ENCODE results near the gene DHRSX. TPM values are rescaled to one million over a fixed set of nuclear protein-coding genes. Genes with fewer than 3 reads are reported as not detected.
A peak's percentile ranks its signal among the peaks of the same experiment; 100 is the strongest.
"Not testable (repeated sequence)": the region's sequence is repeated elsewhere in the genome, so short reads cannot be mapped to it uniquely, and the experiment has no call there.

Gene DHRSX
- total and polyA plus RNA-seq, 3 experiments from 2014 or later = 21.5 to 26.6 (median 25.3) TPM

GRCh38 chrX:2479420-2479780 is 21.4 kb downstream of the DHRSX start:
- Mint-ChIP-seq H3K36me3 (peaks cover 8 to 16% (median 11%) of the 10 kb centered on the region in 3 donors), H3K27me3 (no peaks in the 10 kb centered on the region)
- POLR2A ChIA-PET = no interaction called here

GRCh38 chrX:2478546-2479419 is 22.0 kb downstream of the DHRSX start:
- Histone ChIP-seq H3K4me3 (ENCODE audit: low read length) (no peak overlapping the region), H3K27ac (ENCODE audit: low read depth, low read length) (no peak overlapping the region), H3K4me1 (ENCODE audit: insufficient read depth, low read length) (no peaks in the 10 kb centered on the region), H3K36me3 (ENCODE audit: insufficient read depth, low read length) (no peaks in the 10 kb centered on the region), H3K27me3 (ENCODE audit: insufficient read depth, low read length, poor library complexity, severe bottlenecking) (no peaks in the 10 kb centered on the region), H3K9me3 (ENCODE audit: low read length) (no peaks in the 10 kb centered on the region)
- no peak overlapping the region for H3K27ac Mint-ChIP-seq
- no peak for DNase-seq
- H3K4me3 Mint-ChIP-seq = no peak overlapping the region
- peaks cover 6 to 42% (median 17%) of the 10 kb centered on the region in 3 donors for H3K4me1 Mint-ChIP-seq
- H3K36me3 Mint-ChIP-seq = peaks cover 8 to 13% (median 11%) of the 10 kb centered on the region in 3 donors
- ChIA-PET CTCF (no interaction called here), POLR2A (no interaction called here)
- peaks cover 0 to 5% (median 4%) of the 10 kb centered on the region in 5 donors for H3K9me3 Mint-ChIP-seq
- H3K27me3 Mint-ChIP-seq = no peaks in the 10 kb centered on the region

More at GRCh38 chrX:2479420-2479780, 21.4 kb downstream of the DHRSX start:
- no peak overlapping the region for H3K4me3 Mint-ChIP-seq
- no peaks in the 10 kb centered on the region for H3K36me3 ChIP-seq (ENCODE audit: insufficient read depth, low read length)
- no peak overlapping the region for H3K27ac ChIP-seq (ENCODE audit: low read depth, low read length)
- no peak overlapping the region for H3K4me3 ChIP-seq (ENCODE audit: low read length)
- no peaks in the 10 kb centered on the region for H3K4me1 ChIP-seq (ENCODE audit: insufficient read depth, low read length)
- CTCF ChIA-PET = no interaction called here
- no peak overlapping the region for H3K27ac Mint-ChIP-seq
- H3K9me3 Mint-ChIP-seq = peaks cover 0 to 5% (median 4%) of the 10 kb centered on the region in 5 donors
- H3K4me1 Mint-ChIP-seq = peaks cover 6 to 37% (median 15%) of the 10 kb centered on the region in 3 donors
- no peak for DNase-seq
- no peaks in the 10 kb centered on the region for H3K27me3 ChIP-seq (ENCODE audit: insufficient read depth, low read length, poor library complexity, severe bottlenecking)
- no peaks in the 10 kb centered on the region for H3K9me3 ChIP-seq (ENCODE audit: low read length)

GRCh38 chrX:2477313-2477712 is 23.5 kb downstream of the DHRSX start:
- H3K27me3 Mint-ChIP-seq; H3K27ac ChIP-seq (ENCODE audit: low read depth, low read length); H3K9me3 Mint-ChIP-seq; POLR2A ChIA-PET; H3K4me3 ChIP-seq (ENCODE audit: low read length); H3K4me3 Mint-ChIP-seq; H3K4me1 ChIP-seq (ENCODE audit: insufficient read depth, low read length); H3K36me3 ChIP-seq (ENCODE audit: insufficient read depth, low read length); H3K27me3 ChIP-seq (ENCODE audit: insufficient read depth, low read length, poor library complexity, severe bottlenecking); DNase-seq; CTCF ChIA-PET; H3K9me3 ChIP-seq (ENCODE audit: low read length): not testable (repeated sequence)
- peak overlapping the region in 1 of 8 donors; percentile 23 for H3K27ac Mint-ChIP-seq
- peaks cover 8 to 11% (median 10%) of the 10 kb centered on the region in 3 donors for H3K36me3 Mint-ChIP-seq
- peaks cover 6 to 47% (median 19%) of the 10 kb centered on the region in 3 donors for H3K4me1 Mint-ChIP-seq

GRCh38 chrX:2474963-2475726 is 25.6 kb downstream of the DHRSX start:
- Histone ChIP-seq H3K4me3 (ENCODE audit: low read length) (no peak overlapping the region), H3K4me1 (ENCODE audit: insufficient read depth, low read length) (no peaks in the 10 kb centered on the region), H3K27me3 (ENCODE audit: insufficient read depth, low read length, poor library complexity, severe bottlenecking) (no peaks in the 10 kb centered on the region), H3K9me3 (ENCODE audit: low read length) (no peaks in the 10 kb centered on the region), H3K27ac (ENCODE audit: low read depth, low read length) (no peak overlapping the region), H3K36me3 (ENCODE audit: insufficient read depth, low read length) (no peaks in the 10 kb centered on the region)
- peaks cover 6 to 47% (median 19%) of the 10 kb centered on the region in 3 donors for H3K4me1 Mint-ChIP-seq
- POLR2A ChIA-PET = no interaction called here
- peaks cover 0 to 5% (median 3%) of the 10 kb centered on the region in 5 donors for H3K9me3 Mint-ChIP-seq
- no peak for DNase-seq
- CTCF ChIA-PET = no interaction called here
- no peak overlapping the region for H3K27ac Mint-ChIP-seq
- no peaks in the 10 kb centered on the region for H3K27me3 Mint-ChIP-seq
- H3K4me3 Mint-ChIP-seq = no peak overlapping the region
- H3K36me3 Mint-ChIP-seq = peaks cover 7 to 11% (median 9%) of the 10 kb centered on the region in 3 donors

GRCh38 chrX:2474280-2474962 is 26.4 kb downstream of the DHRSX start:
- Histone ChIP-seq H3K4me3 (ENCODE audit: low read length) (no peak overlapping the region), H3K4me1 (ENCODE audit: insufficient read depth, low read length) (no peaks in the 10 kb centered on the region), H3K9me3 (ENCODE audit: low read length) (no peaks in the 10 kb centered on the region), H3K27ac (ENCODE audit: low read depth, low read length) (no peak overlapping the region), H3K36me3 (ENCODE audit: insufficient read depth, low read length) (no peaks in the 10 kb centered on the region), H3K27me3 (ENCODE audit: insufficient read depth, low read length, poor library complexity, severe bottlenecking) (no peaks in the 10 kb centered on the region)
- POLR2A ChIA-PET = no interaction called here
- H3K9me3 Mint-ChIP-seq = peaks cover 0 to 6% (median 0%) of the 10 kb centered on the region in 5 donors
- peak overlapping the region in 1 of 8 donors; percentile 68 for H3K27ac Mint-ChIP-seq
- H3K36me3 Mint-ChIP-seq = peaks cover 4 to 7% (median 5%) of the 10 kb centered on the region in 3 donors
- H3K4me1 Mint-ChIP-seq = peaks cover 6 to 47% (median 19%) of the 10 kb centered on the region in 3 donors
- CTCF ChIA-PET = no interaction called here
- no peak overlapping the region for H3K4me3 Mint-ChIP-seq
- DNase-seq = no peak
- H3K27me3 Mint-ChIP-seq = no peaks in the 10 kb centered on the region

GRCh38 chrX:2473064-2473463 is 27.7 kb downstream of the DHRSX start:
- H3K4me1 ChIP-seq (ENCODE audit: insufficient read depth, low read length); POLR2A ChIA-PET; H3K4me3 ChIP-seq (ENCODE audit: low read length); H3K36me3 Mint-ChIP-seq; H3K27ac ChIP-seq (ENCODE audit: low read depth, low read length); H3K27ac Mint-ChIP-seq; H3K27me3 Mint-ChIP-seq; H3K4me3 Mint-ChIP-seq; H3K27me3 ChIP-seq (ENCODE audit: insufficient read depth, low read length, poor library complexity, severe bottlenecking); H3K9me3 ChIP-seq (ENCODE audit: low read length); H3K36me3 ChIP-seq (ENCODE audit: insufficient read depth, low read length); DNase-seq; CTCF ChIA-PET; H3K9me3 Mint-ChIP-seq: not testable (repeated sequence)
- H3K4me1 Mint-ChIP-seq = peaks cover 9 to 44% (median 20%) of the 10 kb centered on the region in 3 donors

- no peak overlapping the region for H3K27ac Mint-ChIP-seq
- peaks cover 3 to 6% (median 5%) of the 10 kb centered on the region in 3 donors for H3K36me3 Mint-ChIP-seq
- no peaks in the 10 kb centered on the region for H3K27me3 Mint-ChIP-seq
- H3K4me3 Mint-ChIP-seq = no peak overlapping the region
- Histone ChIP-seq H3K36me3 (ENCODE audit: insufficient read depth, low read length) (no peaks in the 10 kb centered on the region), H3K4me3 (ENCODE audit: low read length) (no peak overlapping the region), H3K4me1 (ENCODE audit: insufficient read depth, low read length) (no peaks in the 10 kb centered on the region), H3K9me3 (ENCODE audit: low read length) (no peaks in the 10 kb centered on the region), H3K27me3 (ENCODE audit: insufficient read depth, low read length, poor library complexity, severe bottlenecking) (no peaks in the 10 kb centered on the region), H3K27ac (ENCODE audit: low read depth, low read length) (no peak overlapping the region)
- DNase-seq = no peak
- H3K4me1 Mint-ChIP-seq = peaks cover 16 to 44% (median 21%) of the 10 kb centered on the region in 3 donors
- CTCF ChIA-PET = no interaction called here
- POLR2A ChIA-PET = no interaction called here
- peaks cover 0 to 6% (median 0%) of the 10 kb centered on the region in 5 donors for H3K9me3 Mint-ChIP-seq
Measured at GRCh38 chrX:2471641-2472040, 29.1 kb downstream of the DHRSX start.

GRCh38 chrX:2471126-2471525 is 29.6 kb downstream of the DHRSX start:
- POLR2A ChIA-PET; H3K4me3 Mint-ChIP-seq; H3K27me3 Mint-ChIP-seq; CTCF ChIA-PET; H3K36me3 Mint-ChIP-seq; H3K4me1 ChIP-seq (ENCODE audit: insufficient read depth, low read length); H3K27me3 ChIP-seq (ENCODE audit: insufficient read depth, low read length, poor library complexity, severe bottlenecking); H3K27ac Mint-ChIP-seq; H3K4me3 ChIP-seq (ENCODE audit: low read length); H3K27ac ChIP-seq (ENCODE audit: low read depth, low read length); H3K9me3 ChIP-seq (ENCODE audit: low read length); H3K36me3 ChIP-seq (ENCODE audit: insufficient read depth, low read length); DNase-seq; H3K9me3 Mint-ChIP-seq: not testable (repeated sequence)
- H3K4me1 Mint-ChIP-seq = peaks cover 16 to 40% (median 21%) of the 10 kb centered on the region in 3 donors
